NT2/D1 (cell line): ENCODE measurements around the gene LTF.

Experiments used
- SUZ12 ChIP-seq: IDR thresholded peaks from 2 replicates; pipeline ENCODE4 v1.6.1; 2011; ENCODE audit not compliant: insufficient read length, insufficient read depth; ENCODE audit errors: extremely low read depth
- ZNF274 ChIP-seq: IDR thresholded peaks from 2 replicates; pipeline ENCODE4 v1.6.1; 2011; ENCODE audit warnings: mild to moderate bottlenecking, low read depth, low read length

DNA sequence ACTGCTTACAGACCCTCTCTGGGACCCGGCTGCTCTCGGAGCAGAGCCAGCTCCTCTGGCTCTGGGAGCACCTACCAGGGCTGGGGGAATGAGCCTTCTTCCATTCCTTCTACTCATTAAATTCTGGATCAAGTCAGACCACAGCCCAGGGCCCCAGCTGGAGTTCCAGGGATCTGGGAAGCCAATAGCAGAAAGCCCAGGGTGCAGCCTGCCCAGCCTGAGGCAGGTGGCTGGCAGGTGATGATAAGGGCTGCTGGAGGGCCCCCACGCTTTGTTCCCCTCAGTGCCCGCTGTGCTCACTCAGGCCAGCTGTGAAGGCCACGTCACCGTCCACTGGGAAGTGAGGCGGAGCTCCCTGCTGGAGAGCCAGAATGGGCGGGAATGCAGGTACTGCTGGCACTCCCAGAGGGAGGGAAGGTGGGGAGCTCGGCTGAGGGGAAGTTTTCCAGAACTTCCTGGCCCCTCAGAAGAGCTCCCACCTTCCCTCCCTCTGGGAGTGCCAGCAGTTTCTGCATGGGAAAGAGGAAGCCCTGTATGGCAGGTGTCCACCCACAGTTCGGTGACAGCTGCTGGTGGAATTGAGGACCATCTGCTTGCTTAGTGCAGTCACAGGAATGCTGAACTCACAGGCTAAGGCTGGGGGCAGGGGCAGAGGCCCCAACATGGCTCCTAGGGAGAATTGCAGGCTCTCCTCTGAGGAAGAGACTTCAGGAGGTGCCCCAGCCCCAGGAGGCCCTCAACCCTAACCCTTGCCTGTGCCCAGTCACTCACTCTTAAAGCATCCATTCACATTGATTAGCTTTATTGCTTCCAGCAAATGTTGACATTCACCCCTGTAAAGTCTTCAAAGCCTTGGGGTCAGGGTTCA is 20.4 kb upstream of the LTF start:
- TF ChIP-seq ZNF274 (no peak), SUZ12 (no peak)
